Heart left ventricle (tissue), 16 donors: ENCODE results near the gene TBCB. TPM values are rescaled to one million over a fixed set of nuclear protein-coding genes. Genes with fewer than 3 reads are reported as not detected.

Source experiments
- ATAC-seq, 4 donors: fragments of 200-7000 bp; cut with Tn5 transposase; one replicate each; pipeline ENCODE4 v1.9.1; 2020 to 2022; ENCODE audit warnings: moderate library complexity in 4 of 4, mild to moderate bottlenecking in 3 of 4, moderate number of reproducible peaks in 1 of 4
- DNase-seq, 5 donors: peaks; one replicate each; pipeline ENCODE4 v3.0.0-alpha.2; 2020
- H3K27ac ChIP-seq, 12 donors: fragments of 200-600 bp; sonication (generic) in 4 of 12; one replicate each; pipeline versions ENCODE4 v1.5.0 to v1.8.0; 2016 to 2022; ENCODE audit warnings: mild to moderate bottlenecking in 2 of 12
- H3K27me3 ChIP-seq, 9 donors: fragments of 200-600 bp; sonication (generic) in 2 of 9; one replicate each; pipeline versions ENCODE4 v1.5.1 to v1.8.0; 2016 to 2022; ENCODE audit warnings: mild to moderate bottlenecking in 3 of 9
- H3K36me3 ChIP-seq, 9 donors: fragments of 200-600 bp; sonication (generic) in 2 of 9; one replicate each; pipeline versions ENCODE4 v1.5.0 to v1.8.0; 2018 to 2022; ENCODE audit warnings: mild to moderate bottlenecking in 2 of 9
- H3K4me1 ChIP-seq, 12 donors: fragments of 200-600 bp; sonication (generic) in 4 of 12; one replicate each; pipeline versions ENCODE4 v1.5.0 to v1.8.0; 2016 to 2022; ENCODE audit warnings: mild to moderate bottlenecking in 3 of 12
- H3K4me3 ChIP-seq, 12 donors: fragments of 200-600 bp; sonication (generic) in 4 of 12; one replicate each; pipeline versions ENCODE4 v1.5.0 to v1.8.0; 2017 to 2022; ENCODE audit warnings: mild to moderate bottlenecking in 9 of 12, moderate library complexity in 4 of 12
- H3K9me3 ChIP-seq, 12 donors: fragments of 200-600 bp; sonication (generic) in 4 of 12; one replicate each; pipeline versions ENCODE4 v1.5.0 to v1.8.0; 2016 to 2022; ENCODE audit warnings: mild to moderate bottlenecking in 1 of 12
- CTCF ChIP-seq, 12 donors: fragments of 200-600 bp; sonication (generic) in 4 of 12; IDR thresholded peaks; one replicate each; pipeline versions ENCODE4 v1.5.0 to v1.8.0; 2018 to 2022; ENCODE audit warnings: antibody characterized with exemption in 12 of 12, mild to moderate bottlenecking in 5 of 12
- POLR2A ChIP-seq, 2 donors: fragments of 450-650 bp; IDR thresholded peaks; one replicate each; pipeline ENCODE4 v1.6.1; 2017; ENCODE audit warnings: antibody characterized with exemption in 2 of 2, mild to moderate bottlenecking in 2 of 2, moderate library complexity in 2 of 2
- WGBS, 4 donors: extraction: QIAGEN DNeasy Blood & Tissue Kit in 2 of 4; methylation state at CpG; one replicate each; pipeline versions ENCODE4 v1.1.5 to v1.1.7; 2013 to 2018; 5-methylcytosine and 5-hydroxymethylcytosine counted together
- intact Hi-C, 10 donors: fragments of 100-400 bp; cut with DNase I; formaldehyde crosslinking; loops; one replicate each; pipeline versions ENCODE4 v1.11.1 to v1.14.2; 2022
- polyA plus RNA-seq, 2 donors: library from polyadenylated mRNA; stranded (reverse); fragments of 200-250 nt; gene quantifications; one replicate each; pipeline ENCODE4 v1.2.3, GENCODE V29; 2013
- total RNA-seq, 9 donors: library from RNA; depleted of rRNA in 2 of 9; stranded (reverse); fragments of >200 nt in 2 of 9; fragmentation: NEBNext Ultra II Directional in 3 of 9; extraction: Animal tissue kit (Norgen Biotek cat#: 25700) in 3 of 9; gene quantifications; one replicate each; pipeline versions ENCODE4 v1.1.0 to v1.2.4, GENCODE V29; 2016 to 2023
- donor health status: ischemic (EF 13 %, LVEDD 7.1; RV severe dilation, severe dysfunction).
- donor health status: healthy with polysubstance abuse.
- donor health status: DM: no; HTN: yes; CAD: no.
- donor health status: DM: no; HTN: no; CAD: no.
- donor health status: ischemic (EF 25% LVEDD 6.9; RV normal size, moderate dysfunction).
- donor health status: ischemic (EF 25% LVEDD 5.7; RV mildly dilated, moderate dysfunction).
- donor health status: healthy.
- donor health status: DM: yes; HTN: yes; CAD: no.
- donor health status: ischemic (EF 35%, LVEDD 5.7; RV mildly dilated, moderate dysfunction).
- donor health status: nonischemic (EF 11% LVEDD 7.7; RV severe dilation, severe dysfunction).
- donor health status: DM: yes; HTN: yes; CAD: no.
- donor health status: PGD.
- donor health status: ischemic (EF 29% LVEDD 5.4; RV normal size, mild dysfunction).
- donor health status: nonischemic (EF 23%, LVEDD 6.1; RV moderate dilation, normal function).

Gene TBCB
- total and polyA plus RNA-seq, 11 donors: 89.8 to 171 (median 111) TPM

GRCh38 chr19:36141039-36141927, 26.0 kb downstream of the TBCB start:
- ATAC-seq: peak; percentile 59 to 81 (median 77)
- Histone ChIP-seq H3K9me3 (no peaks in the 10 kb centered on the region), H3K27ac (peak overlapping the region; percentile 93 to 100 (median 99)), H3K27me3 (no peaks in the 10 kb centered on the region), H3K36me3 (peaks cover 0 to 46% (median 44%) of the 10 kb centered on the region in 9 donors), H3K4me3 (peak overlapping the region; percentile 80 to 100 (median 95)), H3K4me1 (peaks cover 0 to 27% (median 16%) of the 10 kb centered on the region in 12 donors)
- WGBS, 4 donors: 20 to 23% (median 21%) methylated on average over 35 to 42 of the region's 42 CpGs
- DNase-seq: peak; percentile 84 to 93 (median 90)
- peak; percentile 27 to 79 for TF ChIP-seq POLR2A (IDR thresholded peaks at IDR 0.05)
- no peak for TF ChIP-seq CTCF (IDR thresholded peaks at IDR 0.05)
- intact Hi-C loops: loop anchor here in 1 of 10 donors (10.0 kb wide), 1 partner anchor 386 kb away; the partner anchor contains the start of genes HSPB6 and PROSER3

- Histone ChIP-seq H3K4me3 (peak overlapping the region in 1 of 12 donors; percentile 94), H3K36me3 (peaks cover 7 to 53% (median 52%) of the 10 kb centered on the region in 9 donors), H3K27ac (peak overlapping the region in 9 of 12 donors; percentile 40 to 100 (median 99)), H3K9me3 (no peaks in the 10 kb centered on the region), H3K4me1 (peaks cover 0 to 20% (median 12%) of the 10 kb centered on the region in 12 donors), H3K27me3 (no peaks in the 10 kb centered on the region)
- DNase-seq (no peak), ATAC-seq (no peak)
- intact Hi-C loops: loop anchor here in 1 of 10 donors (10.0 kb wide), 1 partner anchor 387 kb away; the partner anchor contains the start of genes HSPB6 and PROSER3
- 90 to 95% (median 92%) methylated on average over 12 to 14 of the region's 14 CpGs for whole genome bisulfite sequencing, 4 donors
- TF ChIP-seq CTCF (IDR thresholded peaks at IDR 0.05): no peak
- TF ChIP-seq POLR2A (IDR thresholded peaks at IDR 0.05): no peak
Observed at GRCh38 chr19:36142046-36142445, 26.8 kb downstream of the TBCB start.

- no peak for TF ChIP-seq CTCF (IDR thresholded peaks at IDR 0.05)
- TF ChIP-seq POLR2A (IDR thresholded peaks at IDR 0.05): no peak
- no peak overlapping the region for H3K27ac ChIP-seq
- H3K9me3 ChIP-seq: no peaks in the 10 kb centered on the region
- peaks cover 7 to 58% (median 57%) of the 10 kb centered on the region in 9 donors for H3K36me3 ChIP-seq
- intact Hi-C loops: loop anchor here in 1 of 10 donors (10.0 kb wide), 1 partner anchor 388 kb away; the partner anchor contains the start of genes HSPB6 and PROSER3
- H3K27me3 ChIP-seq: no peaks in the 10 kb centered on the region
- DNase-seq: no peak
- no peak overlapping the region for H3K4me3 ChIP-seq
- H3K4me1 ChIP-seq: peaks cover 0 to 16% (median 12%) of the 10 kb centered on the region in 12 donors
- ATAC-seq: no peak
- WGBS, 4 donors: 85 to 93% (median 90%) methylated on average over 9 of the region's 9 CpGs
Observed at GRCh38 chr19:36142496-36142895, 27.2 kb downstream of the TBCB start.

GRCh38 chr19:36144624-36145023, 29.4 kb downstream of the TBCB start:
- TF ChIP-seq CTCF (IDR thresholded peaks at IDR 0.05) (no peak), POLR2A (IDR thresholded peaks at IDR 0.05) (no peak)
- intact Hi-C loops: loop anchor here in 1 of 10 donors (10.0 kb wide), 1 partner anchor 390 kb away; the partner anchor contains the start of genes HSPB6 and PROSER3
- Histone ChIP-seq H3K36me3 (peaks cover 9 to 79% (median 78%) of the 10 kb centered on the region in 9 donors), H3K27me3 (no peaks in the 10 kb centered on the region), H3K4me1 (peaks cover 0 to 22% (median 9%) of the 10 kb centered on the region in 12 donors), H3K27ac (no peak overlapping the region), H3K9me3 (no peaks in the 10 kb centered on the region), H3K4me3 (no peak overlapping the region)
- no peak for ATAC-seq
- no peak for DNase-seq
- 96 to 97% (median 96%) methylated on average over 6 of the region's 6 CpGs for WGBS, 4 donors
